ENCODE results near the gene APH1A.

DNA sequence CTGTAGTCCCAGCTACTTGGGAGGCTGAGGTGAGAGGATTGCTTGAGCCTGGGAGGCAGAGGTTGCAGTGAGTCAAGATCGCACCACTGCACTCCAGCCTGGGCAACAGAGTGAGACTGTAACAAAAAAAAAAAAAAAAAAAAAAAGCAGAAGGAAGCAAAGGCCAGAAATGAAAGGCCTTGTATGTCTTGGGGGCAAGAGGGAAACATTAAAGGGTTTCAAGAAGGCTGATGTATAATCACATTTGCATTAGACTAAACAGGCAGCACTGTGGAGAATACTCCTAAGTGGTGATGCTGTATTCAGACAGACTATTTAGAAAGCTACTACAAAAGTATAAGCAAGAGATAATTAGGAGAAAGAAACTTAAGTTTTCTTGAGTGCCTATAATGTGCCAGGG, 43.3 kb downstream of the APH1A start:
- TF ChIP-seq TBP (CRISPR knock-in tag; IDR thresholded peaks at IDR 0.05) (no peak), ARID2 (CRISPR knock-in tag; IDR thresholded peaks at IDR 0.05; ENCODE audit: borderline replicate concordance) (no peak), ATF7-NPFF (CRISPR knock-in tag; IDR thresholded peaks at IDR 0.05; ENCODE audit: low read depth) (no peak), ZNF616 (CRISPR knock-in tag; IDR thresholded peaks at IDR 0.05; ENCODE audit: low read depth) (no peak), U2AF1 (optimal IDR thresholded peaks at IDR 0.05; ENCODE audit: low read depth, low read length) (no peak), SP2 (CRISPR knock-in tag; IDR thresholded peaks at IDR 0.05) (no peak), JUN (CRISPR knock-in tag; IDR thresholded peaks at IDR 0.05) (no peak), RFX5 (IDR thresholded peaks at IDR 0.05; ENCODE audit: low read depth, low read length) (no peak)
- TF ChIP-seq, protein P1, sequence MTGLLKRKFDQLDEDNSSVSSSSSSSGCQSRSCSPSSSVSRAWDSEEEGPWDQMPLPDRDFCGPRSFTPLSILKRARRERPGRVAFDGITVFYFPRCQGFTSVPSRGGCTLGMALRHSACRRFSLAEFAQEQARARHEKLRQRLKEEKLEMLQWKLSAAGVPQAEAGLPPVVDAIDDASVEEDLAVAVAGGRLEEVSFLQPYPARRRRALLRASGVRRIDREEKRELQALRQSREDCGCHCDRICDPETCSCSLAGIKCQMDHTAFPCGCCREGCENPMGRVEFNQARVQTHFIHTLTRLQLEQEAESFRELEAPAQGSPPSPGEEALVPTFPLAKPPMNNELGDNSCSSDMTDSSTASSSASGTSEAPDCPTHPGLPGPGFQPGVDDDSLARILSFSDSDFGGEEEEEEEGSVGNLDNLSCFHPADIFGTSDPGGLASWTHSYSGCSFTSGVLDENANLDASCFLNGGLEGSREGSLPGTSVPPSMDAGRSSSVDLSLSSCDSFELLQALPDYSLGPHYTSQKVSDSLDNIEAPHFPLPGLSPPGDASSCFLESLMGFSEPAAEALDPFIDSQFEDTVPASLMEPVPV (CRISPR knock-in tag; IDR thresholded peaks at IDR 0.05) = no peak
- TF ChIP-seq, protein P2, sequence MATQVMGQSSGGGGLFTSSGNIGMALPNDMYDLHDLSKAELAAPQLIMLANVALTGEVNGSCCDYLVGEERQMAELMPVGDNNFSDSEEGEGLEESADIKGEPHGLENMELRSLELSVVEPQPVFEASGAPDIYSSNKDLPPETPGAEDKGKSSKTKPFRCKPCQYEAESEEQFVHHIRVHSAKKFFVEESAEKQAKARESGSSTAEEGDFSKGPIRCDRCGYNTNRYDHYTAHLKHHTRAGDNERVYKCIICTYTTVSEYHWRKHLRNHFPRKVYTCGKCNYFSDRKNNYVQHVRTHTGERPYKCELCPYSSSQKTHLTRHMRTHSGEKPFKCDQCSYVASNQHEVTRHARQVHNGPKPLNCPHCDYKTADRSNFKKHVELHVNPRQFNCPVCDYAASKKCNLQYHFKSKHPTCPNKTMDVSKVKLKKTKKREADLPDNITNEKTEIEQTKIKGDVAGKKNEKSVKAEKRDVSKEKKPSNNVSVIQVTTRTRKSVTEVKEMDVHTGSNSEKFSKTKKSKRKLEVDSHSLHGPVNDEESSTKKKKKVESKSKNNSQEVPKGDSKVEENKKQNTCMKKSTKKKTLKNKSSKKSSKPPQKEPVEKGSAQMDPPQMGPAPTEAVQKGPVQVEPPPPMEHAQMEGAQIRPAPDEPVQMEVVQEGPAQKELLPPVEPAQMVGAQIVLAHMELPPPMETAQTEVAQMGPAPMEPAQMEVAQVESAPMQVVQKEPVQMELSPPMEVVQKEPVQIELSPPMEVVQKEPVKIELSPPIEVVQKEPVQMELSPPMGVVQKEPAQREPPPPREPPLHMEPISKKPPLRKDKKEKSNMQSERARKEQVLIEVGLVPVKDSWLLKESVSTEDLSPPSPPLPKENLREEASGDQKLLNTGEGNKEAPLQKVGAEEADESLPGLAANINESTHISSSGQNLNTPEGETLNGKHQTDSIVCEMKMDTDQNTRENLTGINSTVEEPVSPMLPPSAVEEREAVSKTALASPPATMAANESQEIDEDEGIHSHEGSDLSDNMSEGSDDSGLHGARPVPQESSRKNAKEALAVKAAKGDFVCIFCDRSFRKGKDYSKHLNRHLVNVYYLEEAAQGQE (IDR thresholded peaks at IDR 0.05; ENCODE audit: borderline replicate concordance in 1 of 2, low read depth in 1 of 2, low read length in 2 of 2) = no peak
- TF ChIP-seq, protein P3, sequence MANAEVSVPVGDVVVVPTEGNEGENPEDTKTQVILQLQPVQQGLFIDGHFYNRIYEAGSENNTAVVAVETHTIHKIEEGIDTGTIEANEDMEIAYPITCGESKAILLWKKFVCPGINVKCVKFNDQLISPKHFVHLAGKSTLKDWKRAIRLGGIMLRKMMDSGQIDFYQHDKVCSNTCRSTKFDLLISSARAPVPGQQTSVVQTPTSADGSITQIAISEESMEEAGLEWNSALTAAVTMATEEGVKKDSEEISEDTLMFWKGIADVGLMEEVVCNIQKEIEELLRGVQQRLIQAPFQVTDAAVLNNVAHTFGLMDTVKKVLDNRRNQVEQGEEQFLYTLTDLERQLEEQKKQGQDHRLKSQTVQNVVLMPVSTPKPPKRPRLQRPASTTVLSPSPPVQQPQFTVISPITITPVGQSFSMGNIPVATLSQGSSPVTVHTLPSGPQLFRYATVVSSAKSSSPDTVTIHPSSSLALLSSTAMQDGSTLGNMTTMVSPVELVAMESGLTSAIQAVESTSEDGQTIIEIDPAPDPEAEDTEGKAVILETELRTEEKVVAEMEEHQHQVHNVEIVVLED (CRISPR knock-in tag; IDR thresholded peaks at IDR 0.05; ENCODE audit: borderline replicate concordance) = no peak

Measured in HepG2 (cell line).